NCI-H128 (cell line): ENCODE data around the gene ZBED4.
A peak's percentile ranks its signal among the peaks of the same experiment; 100 is the strongest.

Experiments used
- DNase-seq: peaks from one replicate; lab custom pipeline; 2025; ENCODE audit not compliant: unreplicated experiment; lab: John Stamatoyannopoulos, UW

Gene ZBED4

DNA sequence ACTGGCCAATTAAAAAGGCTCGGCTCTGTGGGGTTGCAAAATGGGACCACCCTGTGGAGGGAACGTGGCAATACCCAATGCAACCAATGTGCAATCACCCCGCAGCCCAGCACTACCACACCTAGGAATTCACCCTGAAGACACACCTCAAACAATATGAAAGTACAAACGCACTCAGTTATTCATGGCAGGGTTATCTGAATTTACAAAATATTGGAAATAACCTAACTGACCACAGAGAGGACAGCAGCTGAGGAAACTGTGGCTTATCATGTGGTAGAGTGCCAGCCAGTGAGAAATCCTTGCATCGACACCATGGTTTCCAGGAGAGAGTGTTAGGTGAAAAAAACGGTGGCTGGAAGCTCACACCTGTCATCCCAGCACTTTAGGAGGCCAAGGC, 45.9 kb downstream of the ZBED4 start:
- DNase-seq, result no peak

DNA sequence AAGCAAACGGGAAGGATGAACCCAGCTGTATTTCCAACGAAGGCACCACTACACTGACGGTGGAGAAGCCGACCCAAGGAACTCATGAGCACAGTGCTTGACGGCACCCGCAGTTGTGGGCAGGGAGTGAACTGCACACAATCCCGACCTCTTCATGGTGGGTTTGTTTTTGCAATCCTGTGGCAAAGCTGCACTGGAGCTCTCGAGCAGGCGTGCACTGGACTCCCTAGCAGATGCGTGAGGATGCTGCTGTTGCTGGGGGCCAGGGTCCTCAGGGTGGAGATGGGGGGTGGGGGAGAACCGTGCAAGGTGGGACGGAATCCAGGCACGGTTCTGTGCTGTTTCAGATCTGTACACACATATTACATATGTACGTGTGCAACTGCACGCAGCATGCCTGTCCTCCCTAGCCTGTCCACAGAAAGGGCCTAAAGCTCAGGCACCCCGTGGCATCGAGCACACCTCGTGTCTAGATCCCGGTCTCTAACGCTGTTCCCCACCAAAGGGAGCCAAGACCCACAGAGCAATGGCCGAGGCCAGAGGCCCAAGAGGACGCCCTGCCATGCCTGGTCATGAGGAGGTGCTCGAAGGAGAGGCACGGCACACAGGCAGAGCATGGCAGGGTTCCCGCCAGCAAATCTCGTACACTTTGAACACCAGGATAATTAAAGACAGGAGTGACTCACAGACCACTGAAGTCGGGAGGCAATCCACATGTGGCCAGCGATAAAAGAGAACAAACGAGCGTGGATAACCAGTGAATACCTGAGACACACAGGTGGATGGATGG, 47.0 kb downstream of the ZBED4 start:
- no peak for DNase-seq

DNA sequence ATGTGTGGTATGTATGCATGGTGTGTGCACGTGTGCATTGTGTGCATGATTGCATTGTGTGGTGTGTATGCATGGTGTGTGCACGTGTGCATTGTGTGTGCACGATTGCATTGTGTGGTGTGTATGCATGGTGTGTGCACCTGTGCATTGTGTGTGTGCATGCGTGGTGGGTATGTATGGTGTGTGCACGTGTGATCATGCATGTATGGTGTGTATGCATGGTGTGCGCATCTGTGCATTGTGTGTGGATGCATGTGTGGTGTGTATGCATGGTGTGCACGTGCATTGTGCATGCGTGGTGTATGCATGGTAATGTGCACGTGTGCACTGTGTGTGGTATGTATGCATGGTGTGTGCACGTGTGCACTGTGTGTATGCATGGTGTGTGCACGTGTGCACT, 47.8 kb downstream of the ZBED4 start:
- no peak for DNase-seq

DNA sequence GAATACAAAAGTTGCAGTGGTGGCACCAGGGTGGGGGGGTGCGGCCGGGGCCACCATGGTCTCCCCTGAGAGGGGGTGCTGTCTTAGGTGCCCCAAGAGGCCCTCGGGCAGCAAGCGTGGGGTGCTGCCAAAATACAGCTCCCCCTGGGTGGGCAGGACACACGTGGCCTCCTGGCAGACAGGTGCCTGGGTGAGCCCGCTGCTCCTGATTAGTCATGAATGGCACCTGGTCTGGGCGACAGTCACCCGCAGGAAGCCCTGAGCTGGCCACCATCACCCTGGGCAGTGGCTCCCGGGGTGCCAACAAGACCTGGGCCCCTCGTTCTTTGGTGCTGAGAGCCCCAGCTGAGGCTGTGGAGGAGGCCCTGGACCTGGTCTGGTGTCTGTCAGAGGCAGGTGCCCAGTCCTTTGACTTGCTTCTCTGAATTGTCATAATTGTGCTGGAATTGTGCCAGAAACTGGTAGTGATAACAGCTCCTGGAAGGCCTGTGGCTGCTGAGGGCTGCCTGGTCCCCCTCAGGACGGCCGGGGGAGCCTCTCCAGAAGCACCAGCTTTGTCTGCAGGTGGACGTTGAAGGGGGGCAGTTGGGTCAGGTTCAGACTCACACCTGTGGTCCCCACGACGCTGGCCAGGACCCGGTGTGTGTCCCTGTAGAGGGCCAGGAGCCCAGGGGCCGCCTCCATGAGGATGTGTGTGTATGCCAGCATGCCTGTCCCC, 49.8 kb downstream of the ZBED4 start:
- no peak for DNase-seq

DNA sequence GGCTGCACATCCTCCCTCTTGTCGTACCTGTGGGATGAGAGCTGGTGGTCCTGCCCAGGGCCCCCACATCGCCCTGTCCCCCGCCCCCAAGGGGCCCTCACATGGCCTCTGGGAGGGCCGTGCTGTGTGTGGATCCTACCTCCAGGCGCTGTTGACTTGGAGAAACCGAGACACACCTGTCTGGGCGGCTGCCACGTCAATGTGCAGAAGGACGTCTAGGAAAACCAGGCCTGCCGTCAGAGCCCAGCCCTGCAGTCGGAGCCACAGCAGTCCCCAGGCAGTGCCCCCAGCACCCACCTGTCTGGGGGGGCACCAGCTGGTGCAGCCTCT, 50.4 kb downstream of the ZBED4 start:
- DNase-seq, result no peak

DNA sequence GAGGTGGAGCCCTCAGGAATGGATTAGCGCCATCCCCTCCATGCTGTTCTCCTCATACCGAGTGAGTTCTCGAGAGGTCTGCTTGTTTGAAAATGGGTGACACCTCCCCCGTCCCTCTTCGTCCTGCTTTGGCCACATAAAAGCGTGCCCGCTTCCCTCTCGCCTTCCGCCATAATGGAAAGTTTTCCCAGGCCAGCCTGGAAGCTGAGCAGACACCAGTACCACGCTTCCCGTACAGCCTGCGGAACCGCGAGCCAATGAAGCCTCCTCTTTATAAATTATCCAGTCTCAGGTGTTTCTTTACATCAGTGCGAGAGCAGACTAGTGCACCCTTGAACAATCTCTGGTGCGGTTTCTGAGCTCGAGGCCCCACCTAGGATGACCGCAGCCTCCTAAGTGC, 51.8 kb downstream of the ZBED4 start:
- no peak for DNase-seq

DNA sequence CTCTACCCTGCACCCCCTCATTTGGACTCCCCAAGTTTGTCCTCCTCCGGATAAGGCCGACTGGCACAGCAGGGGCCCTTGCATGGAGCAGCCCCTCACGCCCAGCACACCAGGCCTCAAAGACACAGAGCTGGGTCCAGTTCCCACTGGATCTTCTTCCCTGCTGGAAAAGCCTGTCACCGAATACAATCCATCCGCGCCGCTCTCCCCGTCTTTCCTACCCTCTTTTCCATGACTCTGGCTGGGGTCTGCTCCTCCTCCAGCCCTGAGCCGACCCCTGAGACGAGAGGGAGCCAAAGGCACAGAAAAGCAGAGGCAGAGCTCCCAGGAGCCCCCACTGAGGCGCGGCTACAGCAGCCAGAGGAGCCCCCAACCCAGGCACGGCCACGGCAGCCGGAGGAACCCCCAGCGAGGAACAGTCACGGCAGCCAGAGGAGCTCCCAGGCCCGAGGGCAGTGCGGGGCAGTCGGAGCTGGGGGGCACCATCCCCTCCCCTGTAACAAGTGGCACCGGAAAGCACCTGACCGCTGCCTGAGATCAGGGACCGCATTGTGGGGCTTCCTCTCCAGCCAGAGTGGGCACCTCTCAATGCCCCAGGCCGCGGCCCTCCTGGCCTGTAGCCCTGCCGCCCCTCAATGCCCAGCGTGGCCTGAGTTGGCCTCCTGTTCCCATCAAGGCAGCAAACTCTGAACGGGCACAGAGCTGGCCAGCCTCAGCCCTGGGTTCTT, 52.6 kb downstream of the ZBED4 start:
- no peak for DNase-seq

DNA sequence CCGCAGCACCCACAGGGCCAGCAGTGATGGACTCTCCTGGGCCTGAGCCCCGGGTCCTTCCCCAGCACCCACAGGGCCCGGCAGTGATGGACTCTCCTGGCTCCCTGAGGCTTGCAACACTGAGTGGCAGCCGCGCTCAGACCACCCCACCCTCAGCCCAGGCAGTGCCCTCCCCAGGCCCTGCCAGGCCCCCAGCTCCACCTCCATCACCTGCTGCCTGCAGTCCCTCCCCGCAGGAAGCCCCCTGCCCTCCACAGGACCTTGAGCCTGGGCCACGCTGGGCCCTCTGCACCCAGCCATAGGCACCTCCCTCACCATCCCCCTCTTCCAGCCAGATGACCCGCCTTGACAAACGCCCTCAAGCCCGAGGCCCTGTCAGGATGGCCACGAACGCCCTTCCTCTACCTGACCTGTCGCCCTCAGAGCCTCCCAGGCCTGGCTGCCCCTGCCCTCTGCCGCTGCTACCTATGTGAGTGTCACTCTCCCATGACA, 53.2 kb downstream of the ZBED4 start:
- no peak for DNase-seq

DNA sequence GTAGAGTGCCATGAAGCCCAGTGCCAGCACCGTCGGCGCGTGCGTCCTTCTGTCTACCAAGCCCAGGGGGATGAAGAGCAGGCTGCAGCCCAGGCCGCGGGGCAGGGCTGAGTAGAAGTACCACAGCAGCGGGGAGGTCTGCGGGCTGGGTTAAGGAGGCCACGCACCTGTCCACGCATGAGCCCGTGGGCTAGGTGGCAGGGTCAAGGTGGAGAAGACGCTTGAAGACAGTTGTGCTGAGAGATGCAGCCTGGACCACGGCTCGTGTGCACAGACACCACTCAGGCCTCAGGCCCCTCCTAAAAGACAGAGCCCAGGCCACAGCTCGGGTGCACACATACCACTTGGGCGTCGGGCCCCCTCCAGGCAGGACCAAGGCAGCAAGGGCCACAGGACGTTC, 54.2 kb downstream of the ZBED4 start:
- no peak for DNase-seq

DNA sequence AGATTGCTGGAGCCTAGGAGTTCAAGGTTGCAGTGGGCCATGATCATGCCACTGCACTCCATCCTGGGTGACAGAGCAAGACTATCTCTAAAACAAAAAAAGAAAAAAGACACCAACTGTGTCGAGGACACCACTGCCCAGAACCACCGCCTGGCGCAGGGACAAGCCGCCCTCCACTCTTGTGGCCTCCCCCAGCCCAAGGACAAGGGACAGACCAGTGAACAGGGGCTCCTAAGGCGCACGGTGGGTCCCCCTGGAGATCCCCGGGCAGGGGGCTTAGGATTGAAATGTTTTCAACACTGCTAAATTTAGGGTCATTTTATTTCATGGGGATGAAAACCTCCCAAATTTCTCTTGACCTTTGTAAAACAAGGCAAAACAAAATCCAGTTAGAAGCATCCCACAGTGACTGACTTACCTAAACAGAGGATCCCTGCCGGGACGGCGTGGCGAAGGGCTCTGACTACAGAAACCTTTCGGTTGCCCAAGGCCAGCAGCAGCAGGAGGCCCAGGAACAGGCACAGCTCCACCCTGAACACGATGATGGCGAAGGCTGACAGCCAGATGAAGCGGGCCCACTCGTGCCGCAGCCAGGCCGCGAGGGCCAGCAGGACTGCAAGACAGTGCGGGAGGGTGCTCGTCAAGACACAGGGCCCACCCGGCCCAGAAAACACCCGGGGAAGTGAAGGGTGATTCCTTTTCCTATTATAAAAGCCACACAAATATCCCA, 56.0 kb downstream of the ZBED4 start:
- no peak for DNase-seq

DNA sequence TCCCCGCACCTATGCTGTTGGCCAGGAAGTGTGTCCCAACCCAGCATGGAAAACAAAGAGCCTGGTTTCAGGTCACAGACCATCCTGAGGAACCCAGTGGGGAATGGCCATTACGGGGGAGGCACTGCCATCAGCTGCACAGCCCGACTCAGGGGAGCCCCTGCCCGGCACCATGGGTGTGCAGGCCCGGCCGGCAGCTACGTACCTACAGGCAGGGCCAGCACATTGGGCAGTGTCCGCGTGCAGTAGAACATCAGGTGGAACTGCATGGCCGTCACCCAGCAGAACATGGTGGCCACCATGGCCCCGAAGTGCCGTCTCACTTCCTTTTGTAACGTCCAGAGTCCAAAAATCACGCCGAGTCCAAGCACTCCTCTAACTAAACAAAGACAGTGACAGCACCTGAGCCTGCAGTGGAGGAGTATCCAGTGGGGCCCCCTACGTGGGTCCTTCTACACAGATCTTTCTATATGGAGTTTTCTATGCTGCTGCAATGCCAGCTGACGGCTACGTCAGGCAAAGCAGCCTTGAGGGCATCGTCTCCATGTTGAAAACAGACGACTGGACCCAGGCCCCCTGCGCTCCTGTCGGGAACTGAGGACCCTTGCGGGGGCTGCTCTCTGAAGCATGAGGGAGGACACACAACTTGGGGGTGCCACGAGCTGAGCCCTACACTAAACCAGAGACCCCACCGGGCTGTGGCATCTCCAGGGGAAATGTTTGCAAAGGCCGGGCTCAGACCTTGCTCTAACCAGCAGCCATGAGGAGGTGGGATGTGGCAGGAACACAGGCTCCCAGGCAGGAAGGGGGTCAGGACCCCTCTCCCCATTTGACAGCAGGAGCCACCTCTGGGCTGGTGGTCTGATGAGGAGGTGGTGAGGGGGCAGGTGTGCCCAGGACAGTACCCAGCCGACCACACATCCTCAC, 56.8 kb downstream of the ZBED4 start:
- DNase-seq, result no peak

DNA sequence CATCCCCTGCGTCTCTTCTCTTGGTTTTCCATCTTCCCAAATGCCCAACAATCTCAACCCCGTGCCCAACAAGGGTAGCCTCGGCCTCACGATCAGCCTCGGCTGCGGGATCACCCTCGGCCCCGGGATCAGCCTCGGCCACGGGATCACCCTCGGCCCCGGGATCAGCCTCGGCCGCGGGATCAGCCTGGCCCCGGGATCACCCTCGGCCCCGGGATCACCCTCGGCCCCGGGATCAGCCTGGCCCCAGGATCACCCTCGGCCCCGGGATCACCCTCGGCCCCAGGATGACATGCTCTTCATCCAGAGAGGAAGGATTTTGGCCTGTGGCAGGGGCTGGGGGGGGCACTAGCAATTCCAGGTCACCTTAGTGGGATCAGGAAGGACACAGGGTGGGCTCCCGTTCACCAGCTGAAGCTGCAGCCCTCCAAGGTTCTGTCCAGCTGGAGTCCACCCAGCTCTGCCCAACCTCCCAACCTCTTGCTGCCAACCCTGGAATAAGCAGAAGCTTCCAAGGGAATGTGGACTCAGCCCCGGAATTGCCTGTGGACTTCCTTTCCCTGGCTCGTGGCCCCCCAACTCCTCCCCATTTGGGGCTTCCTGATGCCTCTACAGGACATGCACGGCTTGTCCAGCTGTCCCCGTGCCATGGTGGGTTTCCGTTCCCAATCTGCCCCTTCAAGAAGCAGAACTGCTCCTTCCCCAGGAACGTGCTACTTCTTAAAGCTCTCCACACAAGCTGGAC, 58.4 kb downstream of the ZBED4 start:
- DNase-seq, result no peak

DNA sequence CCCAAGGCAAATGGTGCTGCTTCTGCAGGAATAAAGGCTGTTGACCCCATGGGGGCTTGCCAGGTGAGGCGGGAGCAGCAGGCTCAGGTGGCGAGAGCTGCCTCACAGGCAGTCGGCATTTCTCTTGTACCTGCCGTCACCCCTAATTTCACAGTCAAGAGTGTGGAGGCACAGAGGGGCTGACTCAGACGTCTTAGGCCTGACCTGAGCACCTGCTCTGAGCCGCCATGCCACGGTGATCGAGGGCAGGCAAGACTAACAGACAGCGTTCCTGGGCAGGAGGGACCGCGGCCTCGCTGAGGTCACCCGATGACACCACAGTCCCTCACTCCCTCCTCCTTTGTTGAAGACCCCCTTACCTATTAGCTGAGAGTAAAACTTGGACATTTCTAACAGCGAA, 59.4 kb downstream of the ZBED4 start:
- DNase-seq, result no peak

DNA sequence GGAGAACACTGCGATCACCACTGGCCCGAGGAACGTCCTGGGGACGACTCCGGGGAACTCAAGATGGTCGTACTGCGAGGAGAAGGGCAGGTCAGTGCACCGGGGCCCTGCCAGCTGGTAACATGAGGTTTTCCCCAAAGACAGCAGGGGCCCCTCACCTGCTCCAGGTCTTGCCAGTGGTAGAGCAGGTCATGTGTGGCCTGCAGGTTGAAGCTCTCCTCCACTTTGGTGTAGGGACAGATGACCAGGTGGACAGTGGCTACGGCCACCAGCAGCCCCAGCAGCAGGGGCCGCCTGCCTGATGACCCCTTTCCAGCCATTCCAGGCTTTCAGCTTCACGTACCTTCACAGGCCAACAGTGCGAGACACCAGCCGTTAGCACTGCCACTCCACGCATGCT, 59.8 kb downstream of the ZBED4 start:
- no peak for DNase-seq

DNA sequence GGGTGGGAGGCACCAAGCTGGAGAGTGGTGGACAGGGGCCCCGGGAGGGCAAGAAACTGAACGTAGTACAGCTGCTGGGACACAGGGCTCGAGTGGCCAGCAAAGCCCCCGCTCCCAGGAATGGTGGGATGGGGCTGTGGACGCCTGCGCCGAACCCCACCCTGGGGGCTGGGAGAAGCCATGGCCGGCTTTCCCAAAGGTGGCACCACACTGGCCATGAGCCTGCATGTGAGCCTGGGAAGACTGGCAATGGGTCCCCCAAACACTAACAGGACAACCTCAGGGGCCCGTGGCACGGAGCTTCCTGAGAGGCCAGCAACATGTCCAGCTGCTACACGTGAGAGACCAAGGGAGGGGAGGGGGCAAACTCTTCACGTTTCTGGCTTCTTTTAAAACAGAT, 60.6 kb downstream of the ZBED4 start:
- no peak for DNase-seq

DNA sequence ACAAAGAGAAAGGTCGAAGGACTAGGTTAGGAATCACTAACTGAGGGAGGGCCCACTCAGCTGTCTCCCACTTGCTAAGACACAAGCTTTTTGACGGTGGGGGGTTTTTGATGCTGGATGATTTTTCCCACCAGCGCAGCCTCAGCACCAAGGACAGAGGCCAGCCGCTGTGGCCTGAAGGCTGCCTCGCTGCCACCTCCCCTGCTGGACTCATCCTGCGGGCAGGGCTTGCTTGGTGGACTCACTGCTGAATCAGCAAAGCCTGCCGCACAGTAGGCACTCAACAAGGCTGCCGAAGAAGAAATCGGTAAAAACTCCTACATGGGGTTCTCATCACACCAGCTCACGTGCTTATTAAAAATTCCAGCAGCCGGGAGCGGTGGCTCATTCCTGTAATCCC, 62.0 kb downstream of the ZBED4 start:
- no peak for DNase-seq

DNA sequence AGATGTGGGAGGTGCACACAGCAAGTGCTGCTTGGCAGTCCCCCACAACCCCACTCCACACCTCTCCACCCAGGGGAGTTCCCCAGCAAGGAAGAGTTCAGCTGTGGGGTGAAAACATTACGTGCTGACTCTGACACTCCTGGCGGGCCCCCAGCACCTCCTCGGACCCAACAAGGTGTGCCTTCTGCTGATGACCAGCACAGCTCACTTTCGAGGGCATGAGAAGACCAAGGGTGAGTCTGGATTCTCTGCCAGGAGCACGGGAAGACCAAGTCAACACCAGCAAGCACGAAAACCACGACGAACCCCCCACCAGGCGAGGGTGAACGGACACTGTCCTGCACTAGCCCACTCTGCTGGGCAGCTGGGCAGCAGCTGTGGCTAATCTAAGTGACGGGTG, 63.2 kb downstream of the ZBED4 start:
- DNase-seq, result no peak

DNA sequence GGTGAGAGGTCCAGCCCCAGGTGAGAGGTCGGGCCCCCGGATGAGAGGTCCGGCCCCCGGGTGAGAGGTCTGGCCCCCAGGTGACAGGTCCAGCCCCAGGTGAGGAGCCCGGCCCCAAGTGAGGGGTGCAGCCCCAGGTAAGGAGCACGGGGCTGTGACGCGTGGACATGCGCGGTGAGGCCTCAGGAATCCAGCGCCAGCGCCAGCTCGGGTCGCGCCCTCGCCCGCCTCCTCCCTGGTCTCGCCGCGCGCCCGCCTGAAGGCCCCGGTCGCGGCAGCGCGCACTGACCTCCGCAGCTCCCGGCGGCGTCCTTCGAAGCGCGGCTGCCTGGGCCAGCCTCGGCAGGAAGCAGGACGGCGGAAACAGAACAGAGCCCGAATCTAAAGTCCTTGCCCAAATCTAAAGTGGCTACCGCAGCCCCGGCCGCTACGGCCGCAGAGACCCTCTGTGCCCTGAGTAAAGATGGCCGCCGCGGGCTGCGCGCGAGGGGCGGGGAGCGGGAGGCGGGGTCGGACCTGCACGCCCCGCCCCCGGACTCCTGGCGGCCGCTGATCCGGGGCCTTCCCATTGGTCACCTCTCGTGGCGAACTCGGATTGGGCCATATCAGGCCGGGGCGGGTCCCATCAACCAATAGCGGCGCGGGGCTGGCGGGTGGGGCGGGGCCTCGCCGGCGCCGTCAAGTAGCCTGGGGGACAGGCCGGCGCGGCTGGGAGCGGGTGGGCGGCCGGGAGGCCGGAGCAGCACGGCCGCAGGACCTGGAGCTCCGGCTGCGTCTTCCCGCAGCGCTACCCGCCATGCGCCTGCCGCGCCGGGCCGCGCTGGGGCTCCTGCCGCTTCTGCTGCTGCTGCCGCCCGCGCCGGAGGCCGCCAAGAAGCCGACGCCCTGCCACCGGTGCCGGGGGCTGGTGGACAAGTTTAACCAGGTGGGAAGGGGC, 64.6 kb downstream of the ZBED4 start, which contains the start of the genes ALG12 and CRELD2:
TSS of gene ALG12 (minus strand) at position 465 of the 937 bp plus-strand sequence. CDS start 4,673 bp downstream, outside the sequence.
TSS of gene CRELD2 (plus strand) at position 661 of the 937 bp plus-strand sequence. CDS start at position 797, 136 bp downstream.
- DNase-seq, result peak; percentile 77
